ENCODE measurements around the gene TADA1. TPM values are rescaled to one million over a fixed set of nuclear protein-coding genes. Genes with fewer than 3 reads are reported as not detected.
A peak's percentile ranks its signal among the peaks of the same experiment; 100 is the strongest.

Gene TADA1
- polyA plus RNA-seq, 1 of the 3 experiments (the other 2 are of a cell fraction): 9.3 TPM

GRCh38 chr1:166838766-166839599, 37.1 kb downstream of the TADA1 start, which contains the start of gene POGK (continued):
- peak; percentile 64 for TF ChIP-seq USF2 (IDR thresholded peaks at IDR 0.05; ENCODE audit: borderline replicate concordance, low read depth, low read length)
- no peak for TF ChIP-seq PBX3 (IDR thresholded peaks at IDR 0.05)
- TF ChIP-seq EP300 (IDR thresholded peaks at IDR 0.05; ENCODE audit: borderline replicate concordance in 1 of 2, low read depth in 1 of 2, low read length in 1 of 2): peak in 1 of 2 experiments; percentile 8; a peak in 1 of 4 replicates
- TF ChIP-seq TCF12 (IDR thresholded peaks at IDR 0.05): no peak
- TF ChIP-seq MXI1 (IDR thresholded peaks at IDR 0.05; ENCODE audit: low read depth, low read length): peak; percentile 91
- no peak for TF ChIP-seq NFIC (IDR thresholded peaks at IDR 0.05; ENCODE audit: borderline replicate concordance)
- TF ChIP-seq SIN3A (IDR thresholded peaks at IDR 0.05; ENCODE audit: borderline replicate concordance, low read depth, low read length): peak; percentile 74; the same call in 1 of the 2 replicates
- no peak for TF ChIP-seq IRF3 (IDR thresholded peaks at IDR 0.05; ENCODE audit: low read depth, low read length)
- TF ChIP-seq FOSL2 (IDR thresholded peaks at IDR 0.05; ENCODE audit: borderline replicate concordance, low read depth): no peak
- TF ChIP-seq RXRA (IDR thresholded peaks at IDR 0.05; ENCODE audit: borderline replicate concordance, low read depth): no peak
- no peak for TF ChIP-seq EZH2phosphoT487 (IDR thresholded peaks at IDR 0.05; ENCODE audit: borderline replicate concordance, low read depth)
- peak; percentile 41; the same call in 1 of the 2 replicates for TF ChIP-seq TAF1 (IDR thresholded peaks at IDR 0.05; ENCODE audit: borderline replicate concordance, low read depth, low read length)
- TF ChIP-seq RCOR1 (IDR thresholded peaks at IDR 0.05; ENCODE audit: low read length): 0 out of 2 replicates have a peak, but pooled peaks have one; percentile 13
- TF ChIP-seq SMC3 (IDR thresholded peaks at IDR 0.05; ENCODE audit: low read depth, low read length): no peak
- peak; percentile 96 for TF ChIP-seq MAX (IDR thresholded peaks at IDR 0.05; ENCODE audit: low read depth)
- no peak for TF ChIP-seq REST (IDR thresholded peaks at IDR 0.05; ENCODE audit: low read depth, low read length)
- no peak for TF ChIP-seq ZBTB33 (IDR thresholded peaks at IDR 0.05; ENCODE audit: borderline replicate concordance, low read depth)
- no peak for TF ChIP-seq YY1 (IDR thresholded peaks at IDR 0.05; ENCODE audit: low read depth)
- TF ChIP-seq RAD21 (IDR thresholded peaks at IDR 0.05; ENCODE audit: low read length): no peak
- no peak for TF ChIP-seq RFX5 (IDR thresholded peaks at IDR 0.05; ENCODE audit: low read length)

All from SK-N-SH (cell line).